DMS153 treated with DMSO at 0.1 percent for 48 hours (cell line): ENCODE data around the gene MST1.

Experiments used
- DNase-seq: peaks from one replicate; lab custom pipeline; 2025; ENCODE audit not compliant: unreplicated experiment; lab: John Stamatoyannopoulos, UW

The MST1 gene

GRCh38 chr3:49638445-49638844 lies 50.8 kb downstream of the MST1 start:
- DNase-seq = no peak

DNA sequence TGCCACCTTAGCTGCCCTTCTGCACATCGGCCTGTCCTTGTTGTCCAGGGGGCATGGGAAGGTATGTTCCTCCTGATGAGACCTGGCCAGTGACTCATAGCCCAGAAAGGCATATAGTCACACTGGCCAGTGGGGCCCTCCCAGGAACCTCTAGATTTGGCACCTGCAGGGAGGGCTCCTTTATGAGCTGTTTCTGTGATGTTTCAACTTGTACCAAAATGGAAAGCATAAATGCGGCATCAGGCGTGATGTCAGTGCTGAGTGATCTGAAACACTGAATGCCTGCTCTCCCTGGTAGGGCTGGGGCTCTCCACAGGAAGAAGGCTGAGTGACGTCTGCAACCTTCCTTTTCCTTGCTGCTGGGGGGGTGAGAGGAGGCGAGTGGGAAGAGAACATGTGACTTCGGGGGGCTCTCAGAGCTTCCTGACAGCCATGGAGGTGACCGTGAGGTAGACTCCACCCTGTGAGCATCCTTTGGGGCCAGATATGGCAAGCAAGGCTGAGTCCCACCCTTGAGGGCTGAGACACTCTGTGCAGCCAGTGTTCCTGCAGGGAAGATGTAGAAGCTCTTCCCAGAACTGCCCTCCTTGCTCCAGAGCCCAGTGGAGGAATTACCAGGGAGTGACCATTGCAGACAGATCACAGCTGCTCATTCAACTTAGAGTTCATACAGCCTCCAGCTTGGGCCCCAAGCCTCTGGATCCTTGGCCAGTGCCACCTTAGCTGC lies 52.2 kb downstream of the MST1 start:
- no peak for DNase-seq

- no peak for DNase-seq
Observed at GRCh38 chr3:49634736-49635135, 54.5 kb downstream of the MST1 start.
